SU-DHL-6 (cell line): ENCODE data around the gene CIB4.
"Not testable (repeated sequence)": the region's sequence is repeated elsewhere in the genome, so short reads cannot be mapped to it uniquely, and the experiment has no call there.

Experiments used
- H2AFZ ChIP-seq: fragments of 200-600 bp; sonication (generic); 2 replicates; pipeline ENCODE4 v1.6.1; 2014; ENCODE audit warnings: low read depth, mild to moderate bottlenecking, moderate library complexity, mixed read lengths, antibody characterized with exemption, low read length; ENCODE audit not compliant: severe bottlenecking
- H3F3A ChIP-seq: fragments of 200-600 bp; shearing (Covaris generic); 2 replicates; pipeline ENCODE4 v1.6.0; 2016; ENCODE audit warnings: antibody characterized with exemption, mild to moderate bottlenecking; ENCODE audit not compliant: insufficient read depth
- H3K27ac ChIP-seq: fragments of 200-600 bp; sonication (generic); 2 replicates; pipeline ENCODE4 v1.5.1; 2016; ENCODE audit warnings: low read depth, mild to moderate bottlenecking, low read length, moderate library complexity, mixed read lengths
- H3K27me3 ChIP-seq: fragments of 200-600 bp; sonication (generic), shearing (Covaris generic); 2 replicates; pipeline ENCODE4 v1.6.0; 2014; ENCODE audit warnings: mild to moderate bottlenecking, low read length
- H3K36me3 ChIP-seq: fragments of 200-600 bp; sonication (generic); 2 replicates; pipeline ENCODE4 v1.6.1; 2014; ENCODE audit warnings: mild to moderate bottlenecking, low read length, mixed read lengths
- H3K4me2 ChIP-seq: fragments of 300-600, 200-600 bp; shearing (Covaris generic), sonication (generic); 2 replicates; pipeline ENCODE4 v1.6.0; 2014; ENCODE audit warnings: low read length, low read depth, mild to moderate bottlenecking; ENCODE audit not compliant: poor library complexity, severe bottlenecking
- H3K4me3 ChIP-seq: fragments of 200-600 bp; sonication (generic); 2 replicates; pipeline ENCODE4 v1.5.1; 2014; ENCODE audit warnings: antibody characterized with exemption, low read length, mild to moderate bottlenecking, mixed read lengths; ENCODE audit not compliant: insufficient read depth, poor library complexity, severe bottlenecking
- H3K79me2 ChIP-seq: fragments of 200-600 bp; sonication (generic); 2 replicates; pipeline ENCODE4 v1.6.1; 2014; ENCODE audit warnings: mild to moderate bottlenecking, low read length, moderate library complexity; ENCODE audit not compliant: insufficient read depth
- H3K9ac ChIP-seq: fragments of 200-600 bp; sonication (generic); 2 replicates; pipeline ENCODE4 v1.7.0; 2014; ENCODE audit warnings: mild to moderate bottlenecking, low read length
- H3K9me2 ChIP-seq: fragments of 200-600 bp; sonication (generic); replicated peaks from 2 replicates; pipeline ENCODE4 v1.6.1; 2014; ENCODE audit warnings: low read length; ENCODE audit not compliant: insufficient read depth
- H3K9me3 ChIP-seq: fragments of 200-600 bp; sonication (generic); 2 replicates; pipeline ENCODE4 v1.6.1; 2014; ENCODE audit warnings: low read length, mixed read lengths; ENCODE audit not compliant: insufficient read depth
- H4K20me1 ChIP-seq: fragments of 200-600 bp; sonication (generic); 2 replicates; pipeline ENCODE4 v1.6.1; 2014; ENCODE audit warnings: low read depth, mild to moderate bottlenecking, antibody characterized with exemption, low read length, moderate library complexity, mixed read lengths
- EZH2phosphoT487 ChIP-seq: fragments of 200-600 bp; sonication (generic), shearing (Covaris generic); conservative IDR thresholded peaks from 2 replicates; pipeline ENCODE4 v1.6.1; 2018; ENCODE audit warnings: mild to moderate bottlenecking, antibody characterized with exemption, low read length, moderate library complexity, mixed read lengths
- TF ChIP-seq, protein P1 (sequence below): fragments of 200-600 bp; sonication (generic); IDR thresholded peaks from one replicate; pipeline ENCODE4 v1.5.1; 2017; ENCODE audit warnings: antibody characterized with exemption, mild to moderate bottlenecking, low read length, moderate library complexity; ENCODE audit not compliant: insufficient read depth, poor library complexity, severe bottlenecking

The CIB4 gene

GRCh38 chr2:26569216-26570082, 71.7 kb downstream of the CIB4 start:
- no peak overlapping the region for H3K4me3 ChIP-seq
- no peak overlapping the region for H3K4me2 ChIP-seq
- H3K9me3 ChIP-seq = no peaks in the 10 kb centered on the region

GRCh38 chr2:26568076-26568890, 72.9 kb downstream of the CIB4 start:
- no peak for TF ChIP-seq EZH2phosphoT487
- TF ChIP-seq, protein P1, sequence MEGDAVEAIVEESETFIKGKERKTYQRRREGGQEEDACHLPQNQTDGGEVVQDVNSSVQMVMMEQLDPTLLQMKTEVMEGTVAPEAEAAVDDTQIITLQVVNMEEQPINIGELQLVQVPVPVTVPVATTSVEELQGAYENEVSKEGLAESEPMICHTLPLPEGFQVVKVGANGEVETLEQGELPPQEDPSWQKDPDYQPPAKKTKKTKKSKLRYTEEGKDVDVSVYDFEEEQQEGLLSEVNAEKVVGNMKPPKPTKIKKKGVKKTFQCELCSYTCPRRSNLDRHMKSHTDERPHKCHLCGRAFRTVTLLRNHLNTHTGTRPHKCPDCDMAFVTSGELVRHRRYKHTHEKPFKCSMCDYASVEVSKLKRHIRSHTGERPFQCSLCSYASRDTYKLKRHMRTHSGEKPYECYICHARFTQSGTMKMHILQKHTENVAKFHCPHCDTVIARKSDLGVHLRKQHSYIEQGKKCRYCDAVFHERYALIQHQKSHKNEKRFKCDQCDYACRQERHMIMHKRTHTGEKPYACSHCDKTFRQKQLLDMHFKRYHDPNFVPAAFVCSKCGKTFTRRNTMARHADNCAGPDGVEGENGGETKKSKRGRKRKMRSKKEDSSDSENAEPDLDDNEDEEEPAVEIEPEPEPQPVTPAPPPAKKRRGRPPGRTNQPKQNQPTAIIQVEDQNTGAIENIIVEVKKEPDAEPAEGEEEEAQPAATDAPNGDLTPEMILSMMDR = no peak
- Histone ChIP-seq H3K36me3 (no peaks in the 10 kb centered on the region), H2AFZ (no peak overlapping the region), H3K79me2 (no peaks in the 10 kb centered on the region), H3F3A (no peaks in the 10 kb centered on the region), H3K4me2 (no peak overlapping the region), H3K27me3 (no peaks in the 10 kb centered on the region), H3K9ac (no peak overlapping the region), H3K9me2 (no peaks in the 10 kb centered on the region), H3K4me3 (no peak overlapping the region), H4K20me1 (no peaks in the 10 kb centered on the region), H3K27ac (no peak overlapping the region), H3K9me3 (no peaks in the 10 kb centered on the region)

More at GRCh38 chr2:26569216-26570082, 71.7 kb downstream of the CIB4 start:
- no peak overlapping the region for H3K27ac ChIP-seq
- H3K79me2 ChIP-seq = no peaks in the 10 kb centered on the region
- no peaks in the 10 kb centered on the region for H3K36me3 ChIP-seq
- no peak overlapping the region for H3K9ac ChIP-seq
- no peaks in the 10 kb centered on the region for H3F3A ChIP-seq
- no peak overlapping the region for H2AFZ ChIP-seq
- H4K20me1 ChIP-seq = no peaks in the 10 kb centered on the region
- TF ChIP-seq, protein P1 = no peak
- TF ChIP-seq EZH2phosphoT487 = no peak
- H3K9me2 ChIP-seq = no peaks in the 10 kb centered on the region
- H3K27me3 ChIP-seq = no peaks in the 10 kb centered on the region

DNA sequence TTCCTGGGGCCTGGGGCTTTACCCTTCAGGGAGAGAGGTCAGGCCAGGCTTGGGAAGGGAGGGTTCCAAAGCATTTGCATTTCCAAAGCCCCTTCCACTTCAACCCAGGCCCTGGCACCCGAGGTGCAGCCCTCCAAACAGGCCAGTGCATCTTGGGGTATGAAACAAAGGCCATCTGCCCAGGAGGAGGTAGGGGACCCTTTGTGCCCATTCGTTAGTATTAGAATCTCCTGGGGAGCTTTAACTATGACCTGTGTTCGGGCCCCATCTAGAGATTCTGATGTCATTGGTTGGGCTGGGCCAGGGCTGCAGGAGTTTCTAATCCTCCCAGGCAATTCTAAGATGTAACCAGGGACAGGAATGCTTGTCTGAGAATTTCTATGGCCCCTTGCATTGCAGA, 73.6 kb downstream of the CIB4 start:
- Histone ChIP-seq H3K27me3 (no peaks in the 10 kb centered on the region), H3K9ac (no peak overlapping the region), H3F3A (no peaks in the 10 kb centered on the region), H3K4me2 (no peak overlapping the region), H4K20me1 (no peaks in the 10 kb centered on the region), H3K27ac (no peak overlapping the region), H2AFZ (no peak overlapping the region), H3K79me2 (no peaks in the 10 kb centered on the region), H3K36me3 (no peaks in the 10 kb centered on the region), H3K9me3 (no peaks in the 10 kb centered on the region), H3K9me2 (no peaks in the 10 kb centered on the region), H3K4me3 (no peak overlapping the region)
- TF ChIP-seq, protein P1 = no peak
- TF ChIP-seq EZH2phosphoT487 = no peak

GRCh38 chr2:26566731-26567130, 74.4 kb downstream of the CIB4 start:
- not testable (repeated sequence) for H3K9me3 ChIP-seq, H3F3A ChIP-seq, H3K36me3 ChIP-seq, H3K9ac ChIP-seq, H3K9me2 ChIP-seq, H4K20me1 ChIP-seq, H3K27ac ChIP-seq, H3K27me3 ChIP-seq, H3K4me2 ChIP-seq, H2AFZ ChIP-seq, H3K79me2 ChIP-seq, H3K4me3 ChIP-seq
